NCI-H345 treated with DMSO at 0.1 percent for 48 hours (cell line): ENCODE data around the gene FAM184B.

Experiments
- DNase-seq: peaks from one replicate; lab custom pipeline; 2025; ENCODE audit not compliant: unreplicated experiment; lab: John Stamatoyannopoulos, UW

FAM184B gene

DNA sequence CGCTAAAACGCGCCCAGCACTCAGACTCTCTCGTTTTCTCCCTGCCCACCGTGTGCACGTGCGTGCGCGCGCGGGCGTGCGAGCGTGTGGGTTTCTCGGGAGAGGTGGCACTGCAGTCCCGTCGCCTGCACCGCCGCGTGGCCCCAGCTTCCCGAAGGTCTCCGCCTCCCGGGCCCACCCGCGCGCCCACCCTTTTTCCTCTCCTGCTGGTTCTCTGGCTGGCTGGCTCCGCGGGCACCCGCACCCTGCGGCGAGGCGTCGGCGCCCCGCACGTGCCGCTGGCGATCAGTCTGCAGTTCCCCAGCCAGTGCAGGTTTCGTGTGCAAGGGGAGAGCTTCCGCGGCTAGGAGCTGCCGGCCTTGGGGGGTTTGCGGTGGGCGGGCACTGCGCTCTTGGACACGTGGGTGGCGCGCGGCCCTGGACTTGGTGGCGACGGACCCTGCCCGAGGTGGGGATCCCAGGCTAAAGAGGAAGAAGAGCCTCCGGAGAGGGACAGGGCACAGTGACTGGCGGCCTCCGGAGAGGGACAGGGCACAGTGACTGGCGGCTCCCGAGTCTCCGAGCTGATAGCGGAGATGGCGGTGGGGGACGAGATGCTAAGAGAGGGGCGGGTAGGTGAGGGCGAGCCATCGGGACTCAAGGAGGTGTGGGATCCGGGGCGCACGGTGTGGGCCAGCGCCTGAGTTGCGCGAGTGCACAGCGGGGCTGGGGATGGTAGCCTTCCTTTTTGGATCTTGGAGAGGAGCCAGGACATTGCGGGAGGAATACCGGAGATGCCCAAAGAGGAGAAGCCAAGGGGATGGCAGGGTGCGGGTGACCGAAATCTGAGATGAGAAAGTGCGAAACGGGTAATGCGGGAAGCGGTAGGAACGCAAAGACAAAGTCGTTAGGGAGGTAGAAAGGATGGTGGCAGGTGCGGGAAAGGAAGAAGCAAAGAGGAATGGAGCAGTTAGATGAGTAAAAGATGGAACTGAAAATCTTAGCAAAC is at the start of gene FAM184B:
TSS of gene FAM184B (minus strand) at position 322 of the 988 bp plus-strand sequence. CDS start 322 bp downstream, outside the sequence.
- DNase-seq: no peak

DNA sequence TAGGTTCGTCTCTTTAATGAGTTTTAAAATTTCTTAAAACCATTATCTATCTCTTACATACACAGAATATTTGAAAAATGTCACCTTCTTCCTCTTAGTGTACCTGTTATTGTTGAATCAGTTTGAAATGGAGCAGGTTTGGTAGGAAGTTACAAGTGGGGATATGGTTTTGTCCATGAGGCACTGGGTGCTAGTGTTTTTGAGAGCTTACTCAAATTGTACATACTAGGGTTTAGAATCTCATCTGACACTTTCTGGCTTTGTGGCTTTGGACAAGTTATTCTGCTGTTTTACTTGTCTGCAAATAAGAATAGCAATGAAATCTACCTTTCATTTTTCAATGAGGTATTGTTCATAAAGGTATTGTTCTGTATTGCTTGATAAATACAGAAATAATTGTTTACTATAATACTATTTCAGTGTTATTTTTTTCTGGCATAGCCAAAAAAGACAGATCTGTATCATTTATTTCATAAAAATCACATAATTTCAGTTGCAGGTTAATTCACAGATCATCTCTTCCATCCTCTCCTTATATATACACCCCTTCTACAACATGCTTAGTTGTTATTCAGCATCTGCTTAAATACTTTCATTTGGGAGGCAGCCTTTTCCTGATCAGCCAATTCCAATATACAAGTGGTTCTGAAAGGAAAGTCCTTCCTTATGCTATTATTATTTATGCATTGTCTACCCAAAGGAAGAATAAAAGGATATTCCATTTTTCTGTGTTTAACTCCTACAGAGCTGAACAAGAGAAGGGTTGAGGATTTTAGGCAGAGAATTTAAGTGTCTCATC is 42.6 kb upstream of the FAM184B start:
- DNase-seq: no peak

DNA sequence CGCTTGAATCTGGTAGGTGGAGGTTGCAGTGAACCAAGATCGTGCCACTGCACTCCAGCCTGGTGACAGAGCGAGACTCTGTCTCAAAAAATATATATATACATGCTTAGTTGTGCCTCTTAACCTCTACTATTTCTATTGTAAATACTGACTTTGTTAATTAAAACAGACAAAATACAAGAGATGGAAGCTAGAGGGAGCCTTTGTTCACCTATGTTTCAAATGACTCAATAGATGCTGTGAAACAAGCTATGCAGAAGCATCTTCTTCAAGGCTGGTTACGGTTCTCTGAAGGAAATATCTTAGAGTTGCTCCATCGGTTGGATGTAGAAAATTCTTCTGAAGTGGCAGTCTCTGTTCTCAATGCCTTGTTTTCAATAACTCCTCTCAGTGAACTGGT is 35.6 kb upstream of the FAM184B start:
- DNase-seq: no peak

DNA sequence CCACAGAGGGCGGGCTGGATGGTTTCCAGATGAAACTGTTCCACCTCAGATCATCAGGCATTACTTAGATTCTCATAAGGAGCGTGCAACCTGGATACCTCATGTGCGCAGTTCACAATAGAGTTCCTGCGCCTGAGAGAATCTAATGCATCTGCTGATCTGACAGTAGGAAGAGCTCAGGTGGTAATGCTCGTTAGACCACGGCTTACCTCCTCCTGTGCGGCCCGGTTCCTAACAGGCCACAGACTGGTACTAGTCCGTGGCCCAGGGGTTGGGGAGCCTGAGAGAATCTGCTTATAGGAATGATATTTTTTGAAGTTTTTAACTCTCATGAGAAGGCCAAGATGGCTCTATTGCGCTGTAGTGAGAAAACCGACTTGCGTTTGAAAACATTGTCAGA is 34.7 kb upstream of the FAM184B start:
- DNase-seq: no peak

DNA sequence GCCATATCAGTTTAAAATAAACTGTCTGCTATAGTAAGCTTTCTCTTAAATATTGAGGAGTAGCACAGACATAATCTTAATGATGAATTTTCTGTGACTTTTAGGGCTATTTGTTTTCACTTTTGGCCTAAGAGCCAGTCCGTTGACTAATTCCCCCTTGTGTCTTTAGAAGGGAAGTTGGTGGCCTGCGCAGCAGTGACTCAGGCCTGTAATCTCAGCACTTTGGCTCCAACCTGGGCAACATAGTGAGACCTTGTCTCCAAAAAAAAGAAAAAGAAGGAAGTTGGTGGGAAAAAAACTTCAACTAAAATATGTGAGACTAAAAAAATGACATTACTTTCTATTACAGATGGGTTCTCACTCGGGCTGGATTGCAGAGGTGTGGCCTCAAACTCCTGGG is 32.7 kb upstream of the FAM184B start:
- no peak for DNase-seq

DNA sequence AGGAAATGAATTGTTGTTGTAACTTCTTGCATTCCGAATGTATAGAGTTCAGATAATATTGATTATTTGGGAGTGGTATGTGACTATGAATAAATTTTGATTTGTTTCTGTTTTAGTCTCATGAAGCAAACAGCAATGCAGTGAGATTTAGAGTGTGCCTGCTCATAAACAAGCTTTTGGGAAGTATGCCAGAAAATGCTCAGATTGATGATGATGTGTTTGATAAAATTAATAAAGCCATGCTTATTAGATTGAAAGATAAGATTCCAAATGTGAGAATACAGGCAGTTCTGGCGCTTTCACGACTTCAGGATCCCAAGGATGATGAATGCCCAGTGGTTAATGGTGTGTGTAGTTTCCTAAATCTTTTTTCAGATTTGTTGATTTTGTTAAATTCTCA is 31.4 kb upstream of the FAM184B start:
- DNase-seq: no peak

DNA sequence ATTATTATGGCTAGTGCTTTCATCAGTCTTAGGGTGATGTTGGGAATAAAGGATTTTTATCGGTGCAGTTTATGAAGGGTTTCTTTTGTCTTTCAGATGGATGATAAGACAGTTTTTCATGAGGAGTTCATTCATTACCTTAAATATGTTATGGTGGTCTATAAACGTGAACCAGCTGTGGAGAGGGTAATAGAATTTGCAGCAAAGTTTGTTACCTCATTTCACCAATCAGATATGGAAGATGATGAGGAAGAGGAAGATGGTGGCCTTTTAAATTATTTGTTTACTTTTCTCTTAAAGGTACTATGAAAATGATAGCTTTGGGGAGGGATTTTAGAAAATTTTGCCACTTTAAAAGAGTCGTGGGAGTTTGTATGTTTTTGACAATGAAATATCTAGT is 30.7 kb upstream of the FAM184B start:
- DNase-seq: no peak

DNA sequence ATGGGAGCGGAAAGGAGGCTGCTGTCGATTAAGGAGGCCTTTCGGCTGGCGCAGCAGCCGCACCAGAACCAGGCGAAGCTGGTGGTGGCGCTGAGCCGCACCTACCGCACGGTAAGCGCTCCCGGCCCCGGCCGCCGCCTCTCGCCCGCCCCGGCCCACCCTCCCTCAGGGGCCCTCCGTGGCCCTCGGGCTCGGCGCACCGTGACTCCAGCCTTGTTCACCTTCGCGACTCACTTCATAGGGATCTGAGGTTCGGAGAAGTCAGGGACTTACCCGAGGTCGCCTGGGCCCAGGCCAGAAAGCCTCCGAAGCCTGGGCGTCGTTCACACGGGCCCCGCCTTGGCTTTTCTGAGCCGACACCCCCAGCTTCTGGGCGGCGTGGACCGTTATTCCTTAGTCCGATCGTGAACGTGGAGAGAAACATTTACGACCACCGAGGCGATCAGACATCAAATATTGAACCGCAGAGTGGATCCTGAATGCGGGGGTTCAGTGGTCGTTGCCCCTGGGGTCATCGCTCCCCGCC is 29.7 kb upstream of the FAM184B start:
- DNase-seq: no peak

DNA sequence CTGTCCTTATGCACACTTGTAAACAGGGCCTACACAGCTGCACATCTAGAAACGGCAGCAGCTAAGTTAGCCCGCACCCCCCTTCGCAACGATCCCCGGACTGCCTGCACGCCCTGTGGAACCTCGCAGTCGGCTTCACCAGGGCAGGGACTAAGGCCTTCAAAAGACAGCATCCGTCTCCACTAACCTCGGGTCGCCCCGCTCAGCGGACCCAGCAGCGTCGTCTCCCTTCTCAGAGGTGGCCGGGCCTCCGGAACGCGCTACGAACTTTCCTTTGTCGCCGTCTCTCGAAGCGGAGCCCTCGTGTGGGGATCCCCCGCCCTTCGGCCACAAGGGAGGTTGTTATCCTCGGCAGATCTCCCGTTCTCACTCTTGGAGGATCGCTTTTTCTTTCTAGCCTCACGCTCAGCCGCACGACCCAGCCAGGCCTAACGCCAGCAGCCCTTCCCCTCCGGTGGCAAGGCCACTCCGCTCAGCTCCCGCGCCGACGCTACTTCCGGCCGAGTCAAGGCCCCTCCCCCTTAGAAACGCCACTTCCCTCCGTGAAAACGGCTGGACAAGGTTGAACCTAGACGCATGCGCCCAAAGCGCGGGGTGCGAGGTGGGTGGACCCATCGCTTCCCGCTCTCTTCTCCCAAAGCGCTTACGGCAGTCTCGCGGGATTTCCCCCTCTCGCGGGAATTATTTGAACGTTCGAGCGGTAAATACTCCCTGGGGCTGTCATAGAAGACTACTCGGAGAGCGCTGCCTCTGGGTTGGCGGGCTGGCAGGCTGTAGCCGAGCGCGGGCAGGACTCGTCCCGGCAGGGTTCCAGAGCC is 29.0 kb upstream of the FAM184B start, which contains the start of the genes DCAF16 and NCAPG:
TSS of gene DCAF16 (minus strand) at position 498 of the 818 bp plus-strand sequence. CDS start 6,616 bp downstream, outside the sequence.
TSS of gene NCAPG (plus strand) at position 720 of the 818 bp plus-strand sequence. CDS start 99 bp downstream, outside the sequence.
- peak; percentile 86 for DNase-seq

DNA sequence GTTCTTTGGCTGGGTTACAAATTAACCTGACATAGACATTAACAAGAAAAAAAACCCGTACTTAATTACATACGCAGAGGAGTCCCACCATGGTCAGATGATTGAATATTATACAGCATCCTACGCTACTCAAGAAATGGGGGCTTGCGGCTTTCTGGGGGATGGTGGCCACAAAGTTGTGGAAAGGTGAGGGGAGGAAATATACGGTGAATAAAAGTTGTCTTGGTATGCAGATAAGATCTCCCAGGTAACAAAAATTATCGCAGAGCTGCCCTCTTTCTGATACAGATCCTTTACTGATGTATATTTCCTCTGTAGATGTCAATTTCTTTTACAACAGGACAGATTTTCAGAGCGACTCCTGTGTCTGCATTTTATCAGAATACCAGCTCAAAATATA is 28.2 kb upstream of the FAM184B start:
- no peak for DNase-seq

DNA sequence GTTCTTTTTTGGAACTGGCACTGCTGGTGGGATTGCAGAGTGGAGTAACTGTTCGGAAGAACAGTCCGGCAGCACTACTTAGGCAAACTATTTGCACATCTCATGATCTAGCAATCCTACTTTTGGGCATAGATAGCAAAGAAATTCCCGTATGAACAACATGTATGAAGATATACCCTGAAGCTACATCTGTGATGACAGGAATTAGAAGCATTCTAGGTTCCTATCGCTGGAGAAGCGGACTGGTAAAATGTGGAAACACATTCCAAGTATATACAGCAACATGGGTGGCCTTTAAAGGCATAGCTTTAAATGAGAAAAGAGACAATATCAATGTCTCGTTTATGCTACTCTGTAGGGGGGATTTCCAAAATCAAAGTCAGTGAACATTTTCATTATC is 26.0 kb upstream of the FAM184B start:
- no peak for DNase-seq

DNA sequence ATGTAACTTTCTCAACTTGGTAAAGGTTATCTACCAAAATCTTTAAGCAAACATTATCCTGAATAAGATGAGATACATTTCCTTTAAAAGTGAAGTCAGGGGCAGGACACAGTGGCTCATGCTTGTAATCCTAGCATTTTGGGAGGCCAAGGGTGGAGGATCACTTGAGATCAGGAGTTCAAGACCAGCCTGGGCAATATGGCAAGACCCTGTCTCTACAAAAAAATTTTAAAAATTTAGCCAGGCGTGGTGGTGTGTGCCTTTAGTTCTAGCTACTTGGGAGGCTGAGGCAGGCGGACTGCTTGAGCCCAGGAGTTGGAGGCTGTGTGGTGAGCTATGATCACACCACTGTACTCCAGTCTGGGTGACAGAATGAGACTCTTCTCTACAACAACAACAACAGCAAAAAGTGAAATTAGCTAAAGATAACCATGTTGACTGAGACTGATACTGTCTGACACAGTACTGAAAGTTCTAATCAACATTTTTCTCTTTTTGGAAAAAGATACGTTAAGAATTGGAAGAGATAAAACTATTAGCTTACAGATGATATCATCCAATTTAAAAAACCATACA is 24.2 kb upstream of the FAM184B start:
- DNase-seq: no peak

DNA sequence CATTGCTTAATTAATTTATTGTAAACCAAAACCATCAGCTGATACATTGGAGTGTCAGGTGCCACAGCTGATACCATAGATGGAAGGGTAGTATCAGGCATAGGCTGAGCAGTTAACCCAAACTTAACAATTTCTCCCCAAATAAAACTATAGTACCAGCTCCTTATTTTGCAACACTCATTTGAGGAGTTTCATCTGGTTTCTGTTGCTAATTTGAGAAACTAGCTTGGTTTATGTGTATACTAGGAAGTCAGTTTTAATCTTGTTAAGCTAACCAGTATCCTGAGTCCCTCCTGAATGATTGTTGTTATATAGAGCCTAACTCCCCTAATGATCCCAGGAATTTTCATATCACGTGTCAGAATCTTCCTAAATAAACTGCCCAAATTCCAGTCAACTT is 16.4 kb upstream of the FAM184B start:
- no peak for DNase-seq

DNA sequence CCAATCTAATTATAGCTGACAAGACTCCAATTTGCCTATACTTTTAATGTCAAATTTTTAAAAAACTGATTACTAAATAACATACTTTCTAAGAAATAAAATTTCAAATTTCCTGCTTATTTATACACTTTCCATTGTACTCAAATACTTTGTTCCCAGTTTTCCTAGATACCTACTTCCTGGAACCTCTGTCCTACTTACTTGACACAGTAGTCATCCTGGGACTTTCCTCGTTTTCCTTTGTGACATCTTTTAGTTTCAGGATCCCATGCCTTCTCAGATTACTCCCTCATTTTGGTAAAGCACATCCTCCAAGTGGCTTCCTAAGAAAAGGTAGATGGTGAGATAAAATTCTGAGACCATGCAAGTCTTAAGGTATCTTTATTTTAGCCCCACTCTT is 13.3 kb upstream of the FAM184B start:
- DNase-seq: no peak

DNA sequence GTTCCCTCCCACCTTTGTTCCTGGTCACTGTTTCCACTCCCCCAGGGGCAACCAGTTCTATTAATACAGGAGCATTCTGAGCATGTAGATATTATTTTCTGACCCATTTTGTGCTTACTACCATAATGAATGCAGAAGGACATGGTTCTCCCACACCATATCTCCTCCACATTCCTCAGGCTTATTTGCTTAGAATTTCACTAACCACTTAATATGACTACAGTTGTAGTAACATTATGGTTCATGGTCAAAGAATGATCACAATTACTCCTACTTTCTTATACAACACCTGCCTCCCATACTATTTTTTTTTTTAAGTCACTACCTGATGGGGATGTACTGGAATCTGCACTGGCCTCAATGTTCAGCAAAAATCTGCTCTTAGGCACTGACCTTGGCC is 7.5 kb upstream of the FAM184B start:
- no peak for DNase-seq

DNA sequence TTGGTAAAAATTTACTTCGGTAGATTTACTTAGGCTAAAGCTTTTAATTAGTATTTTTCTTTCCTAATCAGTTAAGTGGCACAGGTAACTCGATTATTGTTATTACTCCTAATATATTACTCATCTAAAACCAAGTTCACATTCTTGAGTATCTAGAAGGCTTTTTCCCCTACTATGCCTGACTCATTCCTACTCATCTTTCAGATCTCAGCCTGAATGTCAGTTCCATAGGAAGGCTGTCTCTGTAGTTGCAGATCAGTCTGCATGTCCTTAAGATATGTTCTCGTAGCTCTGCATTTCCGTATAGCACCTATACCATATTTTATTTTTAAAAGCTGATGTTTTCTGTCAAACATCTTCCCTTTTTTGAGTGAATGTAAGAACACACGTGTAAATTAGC is 5.9 kb upstream of the FAM184B start:
- no peak for DNase-seq

DNA sequence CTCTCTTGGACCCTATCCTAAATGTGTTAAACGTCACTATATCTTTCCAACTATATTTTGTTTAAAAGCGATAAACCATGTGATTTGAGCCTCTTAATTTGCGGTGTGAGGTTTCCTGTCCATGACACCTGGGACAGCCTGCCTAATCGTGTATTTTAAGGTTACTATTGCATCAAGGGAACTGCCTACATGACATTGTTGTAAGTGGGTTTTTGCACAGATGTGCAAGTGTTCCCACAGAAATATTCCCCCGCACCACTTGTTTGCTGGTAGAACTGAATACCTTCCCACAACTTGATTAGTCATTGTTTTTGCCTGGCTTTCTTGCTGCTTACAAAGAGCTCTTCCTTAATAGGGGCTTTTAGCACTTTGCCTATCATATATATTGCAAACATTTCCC is 5.1 kb upstream of the FAM184B start:
- no peak for DNase-seq

DNA sequence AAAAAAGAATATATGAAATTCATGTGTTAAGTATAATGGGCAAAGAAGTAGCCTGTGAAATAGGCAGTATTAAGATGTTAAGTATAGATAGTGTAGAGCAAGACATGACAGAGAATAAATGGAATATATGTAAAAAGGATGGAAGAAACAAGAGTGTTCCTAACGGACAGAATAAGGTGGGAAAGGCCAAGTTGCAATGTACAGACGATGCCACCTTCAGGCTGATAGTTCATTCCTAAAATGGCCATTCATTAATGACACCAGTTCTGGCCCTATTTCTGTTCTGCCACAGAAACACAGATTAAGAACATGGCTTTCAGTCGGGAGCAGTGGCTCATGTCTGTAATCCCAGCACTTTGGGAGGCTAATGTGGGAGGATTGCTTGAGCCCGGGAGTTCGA is 4.4 kb upstream of the FAM184B start:
- DNase-seq: no peak

DNA sequence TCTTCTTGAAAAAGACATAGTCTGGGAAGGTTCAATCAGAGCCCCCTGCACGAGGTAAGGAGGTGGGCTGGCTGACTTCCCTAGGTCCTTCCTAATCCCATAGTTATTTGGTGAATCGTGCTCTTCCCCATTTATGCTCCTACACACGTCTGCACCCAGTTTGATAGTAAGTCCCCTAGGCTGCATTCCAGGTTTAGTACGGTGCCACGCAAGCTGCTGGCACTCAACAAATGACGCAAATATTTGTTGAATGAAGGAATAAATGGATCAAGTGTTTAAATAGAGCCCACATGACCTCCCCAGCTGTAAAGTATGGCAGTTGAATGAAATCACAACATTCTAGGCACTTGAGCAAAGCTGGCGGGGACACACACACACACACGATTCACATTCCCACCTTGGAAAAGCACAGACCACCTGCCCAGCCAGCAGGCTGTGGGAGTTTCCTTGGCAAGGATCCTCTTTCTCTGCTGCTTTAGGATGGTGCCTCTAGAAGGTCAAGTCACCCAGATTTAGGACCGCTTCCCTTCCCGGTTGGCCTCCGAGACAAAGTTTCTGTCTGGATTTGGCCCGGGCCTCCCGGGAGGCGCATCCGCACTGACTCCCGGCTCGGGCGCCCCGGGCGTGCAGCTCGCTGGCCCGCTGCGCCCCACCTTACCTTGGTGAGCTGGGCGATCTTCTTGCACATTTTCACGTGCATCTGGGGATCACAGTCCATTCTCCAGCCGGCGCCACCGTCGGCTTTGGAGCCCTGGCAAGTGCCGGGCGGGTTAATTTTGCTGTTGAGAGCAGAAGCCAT is 721 bp downstream of the FAM184B start:
- DNase-seq: peak; percentile 43
